ENCODE measurements around the gene CCDC57.

The CCDC57 gene

GRCh38 chr17:82089723-82090548 lies 122.7 kb downstream of the CCDC57 start:
- Histone ChIP-seq H3K9ac (ENCODE audit: low read length) (no peak overlapping the region), H3K27ac (ENCODE audit: low read depth, low read length) (no peak overlapping the region), H3K4me3 (ENCODE audit: insufficient read depth, low read length, poor library complexity, severe bottlenecking) (no peak overlapping the region), H2AFZ (ENCODE audit: low read depth, low read length, severe bottlenecking) (no peak overlapping the region), H3K9me3 (ENCODE audit: insufficient read depth, low read length) (no peaks in the 10 kb centered on the region), H3K27me3 (ENCODE audit: low read length) (no peaks in the 10 kb centered on the region), H3K4me2 (ENCODE audit: low read depth, low read length, poor library complexity, severe bottlenecking) (no peak overlapping the region), H3K79me2 (ENCODE audit: insufficient read depth, low read length) (peaks cover under 1% of the 10 kb centered on the region; the same call in 1 of the 2 replicates), H4K20me1 (ENCODE audit: low read depth, low read length) (no peaks in the 10 kb centered on the region), H3K9me2 (replicated peaks; ENCODE audit: insufficient read depth, low read length) (no peaks in the 10 kb centered on the region), H3F3A (ENCODE audit: insufficient read depth) (no peaks in the 10 kb centered on the region), H3K36me3 (ENCODE audit: low read length) (no peaks in the 10 kb centered on the region)
- TF ChIP-seq EZH2phosphoT487 (conservative IDR thresholded peaks at IDR 0.05; ENCODE audit: low read length) (no peak), CTCF (IDR thresholded peaks at IDR 0.05; ENCODE audit: insufficient read depth, low read length, poor library complexity, severe bottlenecking) (no peak)

GRCh38 chr17:82088838-82089722 lies 123.6 kb downstream of the CCDC57 start:
- Histone ChIP-seq H3F3A (ENCODE audit: insufficient read depth) (no peaks in the 10 kb centered on the region), H3K36me3 (ENCODE audit: low read length) (no peaks in the 10 kb centered on the region), H2AFZ (ENCODE audit: low read depth, low read length, severe bottlenecking) (no peak overlapping the region)

More at GRCh38 chr17:82088838-82089722, 123.6 kb downstream of the CCDC57 start:
- H3K27me3 ChIP-seq (ENCODE audit: low read length), result no peaks in the 10 kb centered on the region
- H3K4me3 ChIP-seq (ENCODE audit: insufficient read depth, low read length, poor library complexity, severe bottlenecking), result no peak overlapping the region
- H4K20me1 ChIP-seq (ENCODE audit: low read depth, low read length), result no peaks in the 10 kb centered on the region
- no peak overlapping the region for H3K9ac ChIP-seq (ENCODE audit: low read length)
- H3K27ac ChIP-seq (ENCODE audit: low read depth, low read length), result no peak overlapping the region
- no peaks in the 10 kb centered on the region for H3K79me2 ChIP-seq (ENCODE audit: insufficient read depth, low read length)
- H3K9me2 ChIP-seq (replicated peaks; ENCODE audit: insufficient read depth, low read length), result no peaks in the 10 kb centered on the region
- H3K4me2 ChIP-seq (ENCODE audit: low read depth, low read length, poor library complexity, severe bottlenecking), result no peak overlapping the region
- H3K9me3 ChIP-seq (ENCODE audit: insufficient read depth, low read length), result no peaks in the 10 kb centered on the region
- TF ChIP-seq EZH2phosphoT487 (conservative IDR thresholded peaks at IDR 0.05; ENCODE audit: low read length), result no peak
- TF ChIP-seq CTCF (IDR thresholded peaks at IDR 0.05; ENCODE audit: insufficient read depth, low read length, poor library complexity, severe bottlenecking), result no peak

Data from SU-DHL-6 (cell line).